HepG2 (cell line): ENCODE measurements around the gene CLDN3.

ENCODE experiments used
- BRCA1 ChIP-seq: sonication (generic); formaldehyde crosslinking; IDR thresholded peaks from 2 replicates; pipeline ENCODE4 v1.4.0; 2020; ENCODE audit warnings: missing genetic modification reagents
- EHMT2 ChIP-seq: fragments of 200-600 bp; sonication (generic); IDR thresholded peaks from 2 replicates; pipeline ENCODE4 v1.7.0; 2017; ENCODE audit warnings: antibody characterized with exemption, low read depth, low read length, borderline replicate concordance
- MXD4 ChIP-seq: IDR thresholded peaks from 2 replicates; pipeline ENCODE4 v1.6.1; 2016; ENCODE audit warnings: mild to moderate bottlenecking, missing biosample characterization, missing genetic modification reagents
- ZNF326 ChIP-seq: sonication (generic); formaldehyde crosslinking; IDR thresholded peaks from 2 replicates; pipeline ENCODE4 v1.4.0; 2020; ENCODE audit warnings: missing genetic modification reagents, borderline replicate concordance
- ZNF678 ChIP-seq: sonication (generic); formaldehyde crosslinking; IDR thresholded peaks from 2 replicates; pipeline ENCODE4 v1.4.0; 2020; ENCODE audit warnings: mild to moderate bottlenecking, missing genetic modification reagents
- TF ChIP-seq, protein P1 (sequence below): sonication (generic); formaldehyde crosslinking; IDR thresholded peaks from 2 replicates; pipeline ENCODE4 v1.5.0; 2020; ENCODE audit warnings: mild to moderate bottlenecking, missing genetic modification reagents, moderate library complexity
- TF ChIP-seq, protein P2 (sequence below): sonication (generic); formaldehyde crosslinking; IDR thresholded peaks from 2 replicates; pipeline ENCODE4 v1.5.1; 2020; ENCODE audit warnings: missing genetic modification reagents, mild to moderate bottlenecking, borderline replicate concordance
- TF ChIP-seq, protein P3 (sequence below): sonication (generic); formaldehyde crosslinking; IDR thresholded peaks from 2 replicates; pipeline ENCODE4 v1.4.0; 2020; ENCODE audit warnings: low read depth, mild to moderate bottlenecking, missing genetic modification reagents

- TF ChIP-seq ZNF326 (no peak), EHMT2 (no peak), ZNF678 (CRISPR knock-in tag) (no peak), BRCA1 (CRISPR knock-in tag) (no peak), MXD4 (CRISPR knock-in tag) (no peak)
- TF ChIP-seq, protein P1, sequence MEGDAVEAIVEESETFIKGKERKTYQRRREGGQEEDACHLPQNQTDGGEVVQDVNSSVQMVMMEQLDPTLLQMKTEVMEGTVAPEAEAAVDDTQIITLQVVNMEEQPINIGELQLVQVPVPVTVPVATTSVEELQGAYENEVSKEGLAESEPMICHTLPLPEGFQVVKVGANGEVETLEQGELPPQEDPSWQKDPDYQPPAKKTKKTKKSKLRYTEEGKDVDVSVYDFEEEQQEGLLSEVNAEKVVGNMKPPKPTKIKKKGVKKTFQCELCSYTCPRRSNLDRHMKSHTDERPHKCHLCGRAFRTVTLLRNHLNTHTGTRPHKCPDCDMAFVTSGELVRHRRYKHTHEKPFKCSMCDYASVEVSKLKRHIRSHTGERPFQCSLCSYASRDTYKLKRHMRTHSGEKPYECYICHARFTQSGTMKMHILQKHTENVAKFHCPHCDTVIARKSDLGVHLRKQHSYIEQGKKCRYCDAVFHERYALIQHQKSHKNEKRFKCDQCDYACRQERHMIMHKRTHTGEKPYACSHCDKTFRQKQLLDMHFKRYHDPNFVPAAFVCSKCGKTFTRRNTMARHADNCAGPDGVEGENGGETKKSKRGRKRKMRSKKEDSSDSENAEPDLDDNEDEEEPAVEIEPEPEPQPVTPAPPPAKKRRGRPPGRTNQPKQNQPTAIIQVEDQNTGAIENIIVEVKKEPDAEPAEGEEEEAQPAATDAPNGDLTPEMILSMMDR (CRISPR knock-in tag) = no peak
- TF ChIP-seq, protein P2, sequence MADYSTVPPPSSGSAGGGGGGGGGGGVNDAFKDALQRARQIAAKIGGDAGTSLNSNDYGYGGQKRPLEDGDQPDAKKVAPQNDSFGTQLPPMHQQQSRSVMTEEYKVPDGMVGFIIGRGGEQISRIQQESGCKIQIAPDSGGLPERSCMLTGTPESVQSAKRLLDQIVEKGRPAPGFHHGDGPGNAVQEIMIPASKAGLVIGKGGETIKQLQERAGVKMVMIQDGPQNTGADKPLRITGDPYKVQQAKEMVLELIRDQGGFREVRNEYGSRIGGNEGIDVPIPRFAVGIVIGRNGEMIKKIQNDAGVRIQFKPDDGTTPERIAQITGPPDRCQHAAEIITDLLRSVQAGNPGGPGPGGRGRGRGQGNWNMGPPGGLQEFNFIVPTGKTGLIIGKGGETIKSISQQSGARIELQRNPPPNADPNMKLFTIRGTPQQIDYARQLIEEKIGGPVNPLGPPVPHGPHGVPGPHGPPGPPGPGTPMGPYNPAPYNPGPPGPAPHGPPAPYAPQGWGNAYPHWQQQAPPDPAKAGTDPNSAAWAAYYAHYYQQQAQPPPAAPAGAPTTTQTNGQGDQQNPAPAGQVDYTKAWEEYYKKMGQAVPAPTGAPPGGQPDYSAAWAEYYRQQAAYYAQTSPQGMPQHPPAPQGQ = no peak
- TF ChIP-seq, protein P3, sequence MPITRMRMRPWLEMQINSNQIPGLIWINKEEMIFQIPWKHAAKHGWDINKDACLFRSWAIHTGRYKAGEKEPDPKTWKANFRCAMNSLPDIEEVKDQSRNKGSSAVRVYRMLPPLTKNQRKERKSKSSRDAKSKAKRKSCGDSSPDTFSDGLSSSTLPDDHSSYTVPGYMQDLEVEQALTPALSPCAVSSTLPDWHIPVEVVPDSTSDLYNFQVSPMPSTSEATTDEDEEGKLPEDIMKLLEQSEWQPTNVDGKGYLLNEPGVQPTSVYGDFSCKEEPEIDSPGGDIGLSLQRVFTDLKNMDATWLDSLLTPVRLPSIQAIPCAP (CRISPR knock-in tag) = no peak
Observed at GRCh38 chr7:73727952-73728351, 42.1 kb downstream of the CLDN3 start.
